Neural cell (in vitro differentiated cells): ENCODE results near the gene SUMO3. TPM values are rescaled to one million over a fixed set of nuclear protein-coding genes. Genes with fewer than 3 reads are reported as not detected.
"Not testable (repeated sequence)": the region's sequence is repeated elsewhere in the genome, so short reads cannot be mapped to it uniquely, and the experiment has no call there.

Experiments
- H2AFZ ChIP-seq: fragments of 200-600, 300-800 bp; sonication (generic), shearing (Covaris generic); 2 replicates; pipeline ENCODE4 v1.6.0; 2014; ENCODE audit warnings: low read depth, mild to moderate bottlenecking, antibody characterized with exemption, low read length, moderate library complexity
- H3F3A ChIP-seq: fragments of 200-600 bp; shearing (Covaris generic); 2 replicates; pipeline ENCODE4 v1.6.1; 2016; ENCODE audit warnings: mild to moderate bottlenecking, moderate library complexity, mixed read lengths, antibody characterized with exemption, low read length; ENCODE audit not compliant: insufficient read depth, poor library complexity, severe bottlenecking
- H3K27ac ChIP-seq: fragments of 200-600, 300-800 bp; sonication (generic), shearing (Covaris generic); 2 replicates; pipeline ENCODE4 v1.5.1; 2014; ENCODE audit warnings: mild to moderate bottlenecking, low read length, moderate library complexity
- H3K27me3 ChIP-seq: fragments of 300-800, 200-600 bp; sonication (generic), shearing (Covaris generic); 2 replicates; pipeline ENCODE4 v1.6.0; 2014; ENCODE audit warnings: mild to moderate bottlenecking, low read depth, low read length, moderate library complexity; ENCODE audit not compliant: insufficient read depth
- H3K36me3 ChIP-seq: fragments of 300-800, 200-600 bp; sonication (generic), shearing (Covaris generic); 2 replicates; pipeline ENCODE4 v1.5.1; 2014; ENCODE audit warnings: mild to moderate bottlenecking, antibody characterized with exemption, low read length, moderate library complexity; ENCODE audit not compliant: insufficient read depth
- H3K4me2 ChIP-seq: fragments of 300-800, 200-600 bp; sonication (generic), shearing (Covaris generic); 2 replicates; pipeline ENCODE4 v1.6.0; 2014; ENCODE audit warnings: mild to moderate bottlenecking, low read length
- H3K4me3 ChIP-seq: fragments of 300-800, 200-600 bp; sonication (generic), shearing (Covaris generic); 2 replicates; pipeline ENCODE4 v1.5.1; 2014; ENCODE audit warnings: mild to moderate bottlenecking, low read length, moderate library complexity
- H3K79me2 ChIP-seq: fragments of 200-600 bp; shearing (Covaris generic); replicated peaks from 2 replicates; pipeline ENCODE4 v1.6.0; 2014; ENCODE audit warnings: mild to moderate bottlenecking, low read length, moderate library complexity; ENCODE audit not compliant: insufficient read depth
- H3K9ac ChIP-seq: fragments of 300-800, 200-600 bp; sonication (generic), shearing (Covaris generic); 2 replicates; pipeline ENCODE4 v1.6.1; 2016; ENCODE audit warnings: mild to moderate bottlenecking, low read length, mixed read lengths
- H3K9me2 ChIP-seq: fragments of 200-600 bp; shearing (Covaris generic); 2 replicates; pipeline ENCODE4 v1.6.1; 2016; ENCODE audit warnings: mild to moderate bottlenecking, low read length, mixed read lengths; ENCODE audit not compliant: insufficient read depth
- H3K9me3 ChIP-seq: fragments of 200-600, 300-800 bp; sonication (generic), shearing (Covaris generic); 2 replicates; pipeline ENCODE4 v1.6.1; 2016; ENCODE audit warnings: mild to moderate bottlenecking, mixed run types, low read length, moderate library complexity, mixed read lengths
- H4K20me1 ChIP-seq: fragments of 200-600 bp; shearing (Covaris generic); 2 replicates; pipeline ENCODE4 v1.6.1; 2016; ENCODE audit warnings: mild to moderate bottlenecking, mixed run types; ENCODE audit not compliant: insufficient read depth
- CTCF ChIP-seq: fragments of 450-650 bp; IDR thresholded peaks from 2 replicates; pipeline ENCODE4 v1.5.1; 2014; ENCODE audit warnings: antibody characterized with exemption, mild to moderate bottlenecking, moderate library complexity; ENCODE audit not compliant: poor library complexity, severe bottlenecking
- EP300 ChIP-seq: fragments of 450-650 bp; conservative IDR thresholded peaks from 2 replicates; pipeline ENCODE4 v1.6.1; 2014; ENCODE audit warnings: antibody characterized with exemption, mild to moderate bottlenecking, moderate library complexity; ENCODE audit not compliant: poor library complexity, severe bottlenecking
- EZH2 ChIP-seq: fragments of 200-600, 300-800 bp; shearing (Covaris generic), sonication (generic); IDR thresholded peaks from 2 replicates; pipeline ENCODE4 v1.6.1; 2014; ENCODE audit warnings: antibody characterized with exemption, low read length, borderline replicate concordance, mild to moderate bottlenecking; ENCODE audit not compliant: insufficient read depth, poor library complexity, severe bottlenecking
- MXI1 ChIP-seq: fragments of 450-650 bp; conservative IDR thresholded peaks from 2 replicates; pipeline ENCODE4 v1.6.1; 2014; ENCODE audit warnings: antibody characterized with exemption, mild to moderate bottlenecking; ENCODE audit not compliant: poor library complexity, severe bottlenecking
- POLR2AphosphoS5 ChIP-seq: IDR thresholded peaks from 2 replicates; pipeline ENCODE4 v1.6.1; 2012
- RAD21 ChIP-seq: fragments of 450-650 bp; conservative IDR thresholded peaks from 2 replicates; pipeline ENCODE4 v1.6.1; 2014; ENCODE audit warnings: antibody characterized with exemption, mild to moderate bottlenecking, moderate library complexity
- REST ChIP-seq: IDR thresholded peaks from 2 replicates; pipeline ENCODE4 v1.6.1; 2012; ENCODE audit warnings: borderline replicate concordance
- SMC3 ChIP-seq: fragments of 450-650 bp; conservative IDR thresholded peaks from 2 replicates; pipeline ENCODE4 v1.6.1; 2014; ENCODE audit warnings: antibody characterized with exemption, mild to moderate bottlenecking, moderate library complexity; ENCODE audit not compliant: poor library complexity
- TAF1 ChIP-seq: IDR thresholded peaks from 2 replicates; pipeline ENCODE4 v1.6.1; 2012; ENCODE audit warnings: low read depth
- polyA plus RNA-seq: library from polyadenylated mRNA; depleted of rRNA; stranded (reverse); fragments of >200 nt; gene quantifications from 2 replicates; pipeline ENCODE4 v1.2.3, GENCODE V29; 2014

Gene SUMO3
- polyA plus RNA-seq, 1 donor from 2014 or later, result 113 TPM

- TF ChIP-seq REST, result no peak
- no peak for TF ChIP-seq EZH2
- TF ChIP-seq SMC3, result no peak
- TF ChIP-seq MXI1, result no peak
- TF ChIP-seq RAD21, result no peak
- TF ChIP-seq CTCF, result no peak
- no peak for TF ChIP-seq EP300
- TF ChIP-seq POLR2AphosphoS5, result no peak
- no peak for TF ChIP-seq TAF1
- no peaks in the 10 kb centered on the region for H3F3A ChIP-seq
Measured at GRCh38 chr21:44833663-44834062, 15.8 kb upstream of the SUMO3 start.

GRCh38 chr21:44832516-44833255 is 14.8 kb upstream of the SUMO3 start:
- not testable (repeated sequence) for H3F3A ChIP-seq, H3K4me3 ChIP-seq, H2AFZ ChIP-seq, H3K9me2 ChIP-seq, H3K36me3 ChIP-seq, H3K27me3 ChIP-seq, H4K20me1 ChIP-seq, H3K4me2 ChIP-seq, H3K9me3 ChIP-seq, H3K27ac ChIP-seq, H3K9ac ChIP-seq, H3K79me2 ChIP-seq

More at GRCh38 chr21:44833663-44834062, 15.8 kb upstream of the SUMO3 start:
- Histone ChIP-seq H2AFZ (no peak overlapping the region), H3K27ac (no peak overlapping the region), H3K4me3 (no peak overlapping the region), H3K36me3 (no peaks in the 10 kb centered on the region), H3K27me3 (no peaks in the 10 kb centered on the region), H3K79me2 (no peaks in the 10 kb centered on the region), H3K9me2 (no peaks in the 10 kb centered on the region), H4K20me1 (no peaks in the 10 kb centered on the region), H3K4me2 (no peak overlapping the region), H3K9me3 (peaks cover 5% of the 10 kb centered on the region), H3K9ac (no peak overlapping the region)
